SK-N-SH (cell line): ENCODE measurements around the gene DCAF8. TPM values are rescaled to one million over a fixed set of nuclear protein-coding genes. Genes with fewer than 3 reads are reported as not detected.

Experiments used
- CTCF ChIA-PET: fragments of 300-600, 350-600 bp; formaldehyde crosslinking; extraction: SDS; loops from one replicate; lab custom pipeline; 2021; lab: Yijun Ruan, JAX
- POLR2A ChIA-PET: fragments of 350-600 bp; sonication (Branson Sonifier 250); formaldehyde crosslinking; extraction: SDS; loops from one replicate; lab custom pipeline; 2020; ENCODE audit warnings: antibody characterized with exemption, inconsistent platforms; lab: Yijun Ruan, JAX
- DNase-seq: peaks from one replicate; pipeline ENCODE4 v3.0.0; 2012
- H2AFZ ChIP-seq: fragments of 200-600 bp; sonication (generic); 2 replicates; pipeline ENCODE4 v1.8.1; 2016; ENCODE audit warnings: antibody characterized with exemption, mild to moderate bottlenecking, low read depth
- H3F3A ChIP-seq: fragments of 200-600 bp; sonication (generic); replicated peaks from 2 replicates; pipeline ENCODE3; 2016; ENCODE audit warnings: antibody characterized with exemption, mild to moderate bottlenecking; ENCODE audit not compliant: insufficient read depth
- H3K27ac ChIP-seq, 2 experiments: fragments of 200-500 bp in 1 of 2; fragments of 200-600 bp in 1 of 2; sonication (Bioruptor generic) in 1 of 2; sonication (generic), shearing (Covaris generic) in 1 of 2; 2 replicates each; pipeline versions ENCODE4 v1.5.1 to v1.6.1; 2014 to 2016; ENCODE audit warnings: low read depth in 2 of 2, inconsistent platforms in 1 of 2, low read length in 1 of 2, mild to moderate bottlenecking in 1 of 2, mixed read lengths in 1 of 2
- H3K27me3 ChIP-seq: fragments of 200-600 bp; sonication (generic), shearing (Covaris generic); 2 replicates; pipeline ENCODE4 v1.6.1; 2016; ENCODE audit warnings: mixed run types; ENCODE audit not compliant: insufficient read depth
- H3K36me3 ChIP-seq, 2 experiments: fragments of 200-500 bp in 1 of 2; fragments of 200-600 bp in 1 of 2; sonication (Bioruptor generic) in 1 of 2; sonication (generic) in 1 of 2; replicated peaks in 1 of 2; 2 replicates each; pipeline versions ENCODE3 to v1.5.1; 2014 to 2016; ENCODE audit warnings: low read length in 1 of 2, mild to moderate bottlenecking in 1 of 2; ENCODE audit not compliant: insufficient read depth in 2 of 2, control insufficient read depth in 1 of 2
- H3K4me1 ChIP-seq, 2 experiments: fragments of 200-500 bp in 1 of 2; fragments of 200-600 bp in 1 of 2; sonication (Bioruptor generic) in 1 of 2; sonication (generic), shearing (Covaris generic) in 1 of 2; 2 replicates each; pipeline versions ENCODE4 v1.5.1 to v1.6.1; 2014 to 2016; ENCODE audit warnings: low read depth in 1 of 2, low read length in 1 of 2, mixed run types in 1 of 2; ENCODE audit not compliant: insufficient read depth in 2 of 2, control insufficient read depth in 1 of 2
- H3K4me2 ChIP-seq: fragments of 200-600 bp; sonication (generic), shearing (Covaris generic); 2 replicates; pipeline ENCODE4 v1.6.1; 2017; ENCODE audit warnings: mixed run types
- H3K4me3 ChIP-seq, 2 experiments: fragments of 200-500 bp in 1 of 2; fragments of 200-600 bp in 1 of 2; sonication (Bioruptor generic) in 1 of 2; sonication (generic), shearing (Covaris generic) in 1 of 2; 2 replicates each; pipeline versions ENCODE4 v1.5.1 to v1.8.1; 2014 to 2016; ENCODE audit warnings: low read depth in 2 of 2, inconsistent platforms in 1 of 2, low read length in 1 of 2, mild to moderate bottlenecking in 1 of 2, mixed read lengths in 1 of 2, moderate library complexity in 1 of 2
- H3K79me2 ChIP-seq: fragments of 200-600 bp; sonication (generic); 2 replicates; pipeline ENCODE4 v1.8.1; 2017; ENCODE audit warnings: mild to moderate bottlenecking; ENCODE audit not compliant: insufficient read depth
- H3K9ac ChIP-seq: fragments of 200-600 bp; sonication (generic); 2 replicates; pipeline ENCODE4 v1.6.1; 2017; ENCODE audit warnings: mixed run types
- H3K9me2 ChIP-seq: fragments of 200-600 bp; sonication (generic); 2 replicates; pipeline ENCODE4 v1.6.1; 2017; ENCODE audit warnings: mixed run types
- H3K9me3 ChIP-seq: fragments of 200-600 bp; sonication (generic); 2 replicates; pipeline ENCODE4 v1.6.1; 2017; ENCODE audit warnings: mixed run types, mild to moderate bottlenecking, moderate library complexity
- H4K20me1 ChIP-seq: fragments of 200-600 bp; sonication (generic); 2 replicates; pipeline ENCODE4 v1.6.1; 2017; ENCODE audit warnings: mild to moderate bottlenecking, mixed run types; ENCODE audit not compliant: insufficient read depth
- CHD2 ChIP-seq: fragments of 150-350 bp; IDR thresholded peaks from 2 replicates; pipeline ENCODE4 v1.6.1; 2018; ENCODE audit warnings: low read length; ENCODE audit not compliant: partially characterized antibody
- EP300 ChIP-seq, 2 experiments: IDR thresholded peaks; 2 replicates each; pipeline versions ENCODE4 v1.4.0 to v1.6.1; 2012; ENCODE audit warnings: borderline replicate concordance in 1 of 2, low read depth in 1 of 2, low read length in 1 of 2
- EZH2phosphoT487 ChIP-seq: fragments of 200-600 bp; sonication (generic); IDR thresholded peaks from 2 replicates; pipeline ENCODE4 v1.6.1; 2017; ENCODE audit warnings: low read depth, mixed run types, mild to moderate bottlenecking, antibody characterized with exemption, moderate library complexity, borderline replicate concordance
- FOSL2 ChIP-seq: IDR thresholded peaks from 2 replicates; pipeline ENCODE4 v1.4.0; 2012; ENCODE audit warnings: low read depth, mild to moderate bottlenecking, moderate library complexity, borderline replicate concordance
- FOXJ3 ChIP-seq: sonication (generic); formaldehyde crosslinking; IDR thresholded peaks from 2 replicates; pipeline ENCODE4 v1.5.1; 2020; ENCODE audit warnings: mild to moderate bottlenecking, missing genetic modification reagents
- FOXM1 ChIP-seq: IDR thresholded peaks from 2 replicates; pipeline ENCODE4 v1.4.0; 2012; ENCODE audit warnings: low read depth, mild to moderate bottlenecking
- IRF3 ChIP-seq: fragments of 150-350 bp; IDR thresholded peaks from 2 replicates; pipeline ENCODE4 v1.6.1; 2016; ENCODE audit warnings: mild to moderate bottlenecking, low read depth, low read length
- JUND ChIP-seq: IDR thresholded peaks from 2 replicates; pipeline ENCODE4 v1.4.0; 2012
- MEF2A ChIP-seq: IDR thresholded peaks from 2 replicates; pipeline ENCODE4 v1.4.0; 2012; ENCODE audit warnings: low read depth, borderline replicate concordance
- MXI1 ChIP-seq: IDR thresholded peaks from 2 replicates; pipeline ENCODE4 v1.6.1; 2012; ENCODE audit warnings: mild to moderate bottlenecking, low read depth, low read length, improper control_type of control experiment
- NFIC ChIP-seq: IDR thresholded peaks from 2 replicates; pipeline ENCODE4 v1.4.0; 2012; ENCODE audit warnings: borderline replicate concordance
- PBX3 ChIP-seq: IDR thresholded peaks from 2 replicates; pipeline ENCODE4; 2012
- POLR2AphosphoS5 ChIP-seq: IDR thresholded peaks from 2 replicates; pipeline ENCODE4 v1.6.1; 2012; ENCODE audit warnings: low read depth, low read length
- RAD21 ChIP-seq: IDR thresholded peaks from 2 replicates; pipeline ENCODE4 v1.6.1; 2012; ENCODE audit warnings: mild to moderate bottlenecking, low read length
- REST ChIP-seq: IDR thresholded peaks from 2 replicates; pipeline ENCODE4 v1.6.1; 2012; ENCODE audit warnings: mild to moderate bottlenecking, low read depth, low read length, moderate library complexity
- SIN3A ChIP-seq: IDR thresholded peaks from 2 replicates; pipeline ENCODE4 v1.6.1; 2012; ENCODE audit warnings: low read depth, mild to moderate bottlenecking, low read length, moderate library complexity, borderline replicate concordance
- SMC3 ChIP-seq: IDR thresholded peaks from 2 replicates; pipeline ENCODE4 v1.6.1; 2012; ENCODE audit warnings: low read depth, low read length, improper control_type of control experiment
- TAF1 ChIP-seq: IDR thresholded peaks from 2 replicates; pipeline ENCODE4 v1.6.1; 2012; ENCODE audit warnings: low read depth, mild to moderate bottlenecking, low read length, moderate library complexity, borderline replicate concordance
- USF2 ChIP-seq: fragments of 150-350 bp; IDR thresholded peaks from 2 replicates; pipeline ENCODE4 v1.6.1; 2017; ENCODE audit warnings: antibody characterized with exemption, low read length, low read depth, borderline replicate concordance
- YY1 ChIP-seq: IDR thresholded peaks from 2 replicates; pipeline ENCODE4 v1.4.0; 2012; ENCODE audit warnings: low read depth, mild to moderate bottlenecking
- ZBTB33 ChIP-seq: IDR thresholded peaks from 2 replicates; pipeline ENCODE4 v1.4.0; 2012; ENCODE audit warnings: low read depth, borderline replicate concordance
- polyA plus RNA-seq, 3 experiments: library from polyadenylated mRNA; depleted of rRNA; stranded (reverse); fragments of >200 nt; gene quantifications; 2 replicates each; pipeline ENCODE4 v1.2.3, GENCODE V29; 2012

DCAF8 gene
- polyA plus RNA-seq, 1 of the 3 experiments (the other 2 are of a cell fraction): 108 TPM

GRCh38 chr1:160244209-160244608 is 18.1 kb downstream of the DCAF8 start (continued):
- TF ChIP-seq SIN3A: no peak
- no peak for TF ChIP-seq FOXM1
- no peak for TF ChIP-seq CHD2
- no peak for TF ChIP-seq FOSL2
- TF ChIP-seq EP300 (IDR thresholded peaks at IDR 0.05; ENCODE audit: borderline replicate concordance in 1 of 2, low read depth in 1 of 2, low read length in 1 of 2): no peak
- TF ChIP-seq USF2: no peak
- no peak for TF ChIP-seq JUND
- TF ChIP-seq PBX3: no peak
- no peak for TF ChIP-seq SMC3
- TF ChIP-seq RAD21: no peak
- no peak for TF ChIP-seq YY1
- no peak for TF ChIP-seq EZH2phosphoT487

GRCh38 chr1:160243767-160244166 is 18.6 kb downstream of the DCAF8 start:
- no peaks in the 10 kb centered on the region for H3K27me3 ChIP-seq
- no peak overlapping the region for H3K27ac ChIP-seq
- no peak overlapping the region for H3K4me3 ChIP-seq
- H3K36me3 ChIP-seq: peaks cover 42 to 44% of the 10 kb centered on the region in 2 experiments
- H3K4me2 ChIP-seq: no peak overlapping the region
- no peak overlapping the region for H3K9ac ChIP-seq
- H3K4me1 ChIP-seq: peaks cover 0 to 8% of the 10 kb centered on the region in 2 experiments; a peak in 1 of 4 replicates
- peaks cover 32% of the 10 kb centered on the region for H4K20me1 ChIP-seq
- peaks cover 66% of the 10 kb centered on the region for H3K79me2 ChIP-seq
- no peak for DNase-seq
- H3K9me2 ChIP-seq: no peaks in the 10 kb centered on the region
- TF ChIP-seq SMC3: no peak
- TF ChIP-seq SIN3A: no peak
- no peak for TF ChIP-seq MEF2A
- no peak for TF ChIP-seq REST
- TF ChIP-seq MXI1: no peak
- no peak for TF ChIP-seq YY1
- no peak for TF ChIP-seq ZBTB33
- TF ChIP-seq NFIC: no peak
- no peak for TF ChIP-seq EZH2phosphoT487
- TF ChIP-seq POLR2AphosphoS5: no peak
- no peak for TF ChIP-seq TAF1
- TF ChIP-seq FOXJ3 (CRISPR knock-in tag): no peak
- TF ChIP-seq IRF3: no peak
- ChIA-PET CTCF (interaction anchor here (0.7 to 26.9 kb wide), 11 partner anchors 8 to 237 kb away, joined by 3 to 293 read pairs (median 4); partner anchors contain the start of genes CASQ1 and PEX19), POLR2A (interaction anchor here (0.6 kb wide), 1 partner anchor 138 kb away, joined by 3 read pairs; no protein-coding TSS in a partner anchor)
- H3F3A ChIP-seq: no peaks in the 10 kb centered on the region
- no peak overlapping the region for H2AFZ ChIP-seq
- no peaks in the 10 kb centered on the region for H3K9me3 ChIP-seq
